Hematopoietic multipotent progenitor cell treated with erythropoietin and hydrocortisone succinate and interleukin-3 and kit ligand, for 17 days (in vitro differentiated cells): ENCODE results near the gene KAZN.
A peak's percentile ranks its signal among the peaks of the same experiment; 100 is the strongest.

ENCODE experiments used
- DNase-seq: peaks from one replicate; pipeline ENCODE4 v3.0.0-alpha.2; 2015; ENCODE audit warnings: low spot score

Gene KAZN

GRCh38 chr1:14769486-14770274 is 171.2 kb downstream of the KAZN start:
- DNase-seq: no peak

- DNase-seq: no peak
Measured at GRCh38 chr1:14773396-14774025, 175.0 kb downstream of the KAZN start.

GRCh38 chr1:14774225-14774624 is 175.7 kb downstream of the KAZN start:
- DNase-seq: no peak

- DNase-seq: no peak
Measured at GRCh38 chr1:14774988-14775387, 176.5 kb downstream of the KAZN start.

GRCh38 chr1:14775434-14775833 is 176.9 kb downstream of the KAZN start:
- no peak for DNase-seq

- no peak for DNase-seq
Measured at GRCh38 chr1:14777516-14778506, 179.3 kb downstream of the KAZN start.

GRCh38 chr1:14778541-14778897 is 180.0 kb downstream of the KAZN start:
- DNase-seq: no peak

- DNase-seq: peak; percentile 42
Measured at GRCh38 chr1:14778898-14779865, 180.7 kb downstream of the KAZN start.

GRCh38 chr1:14780271-14780670 is 181.8 kb downstream of the KAZN start:
- DNase-seq: no peak

GRCh38 chr1:14781811-14782210 is 183.3 kb downstream of the KAZN start:
- no peak for DNase-seq

- DNase-seq: peak; percentile 25
Measured at GRCh38 chr1:14782741-14783591, 184.5 kb downstream of the KAZN start.

- no peak for DNase-seq
Measured at GRCh38 chr1:14783592-14783886, 185.1 kb downstream of the KAZN start.

- DNase-seq: no peak
Measured at GRCh38 chr1:14784790-14785773, 186.6 kb downstream of the KAZN start.

- no peak for DNase-seq
Measured at GRCh38 chr1:14786109-14786675, 187.7 kb downstream of the KAZN start.

- DNase-seq: no peak
Measured at GRCh38 chr1:14786681-14787080, 188.2 kb downstream of the KAZN start.

- no peak for DNase-seq
Measured at GRCh38 chr1:14787604-14788003, 189.1 kb downstream of the KAZN start.

GRCh38 chr1:14788080-14788479 is 189.6 kb downstream of the KAZN start:
- DNase-seq: no peak

- no peak for DNase-seq
Measured at GRCh38 chr1:14790982-14791381, 192.5 kb downstream of the KAZN start.

GRCh38 chr1:14791654-14792053 is 193.2 kb downstream of the KAZN start:
- DNase-seq: no peak
